Measurements from ENCODE around the gene BLMH. TPM values are rescaled to one million over a fixed set of nuclear protein-coding genes. Genes with fewer than 3 reads are reported as not detected.

Gene BLMH
- total and polyA plus RNA-seq, 9 of the 15 experiments (the other 6 are each of a cell fraction or from before 2014, with no cell fraction given), result 26.0 to 118 (median 67.3) TPM

DNA sequence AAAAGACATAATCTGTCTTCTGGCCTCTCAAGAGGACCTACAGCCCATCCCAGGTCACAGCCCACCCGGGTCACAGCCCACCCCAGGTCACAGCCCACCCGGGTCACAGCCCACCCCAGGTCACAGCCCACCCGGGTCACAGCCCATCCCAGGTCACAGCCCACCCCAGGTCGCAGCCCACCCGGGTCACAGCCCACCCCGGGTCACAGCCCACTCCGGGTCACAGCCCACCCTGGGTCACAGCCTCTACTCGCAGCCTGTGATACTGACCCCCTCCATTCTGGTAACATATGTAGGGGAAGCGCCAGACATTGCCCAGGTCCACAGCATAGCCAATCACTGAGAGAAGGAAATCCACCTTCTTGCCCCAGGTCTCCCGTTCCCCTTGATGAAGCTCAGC is 70.4 kb downstream of the BLMH start:
- H3K36me3 ChIP-seq (ENCODE audit: control insufficient read depth, insufficient read depth, low read length), result no peaks in the 10 kb centered on the region
- ChIA-PET POLR2A (no interaction called here), CTCF (ENCODE audit: low intra/inter-chr PET ratio) (no interaction called here)
- no peak overlapping the region for H3K27ac ChIP-seq (ENCODE audit: extremely low read depth, low read depth, low read length)
- H3K4me1 ChIP-seq (replicated peaks in 1 of 2; ENCODE audit: control insufficient read depth in 2 of 2, insufficient read depth in 2 of 2, low read length in 2 of 2), result peaks cover 14 to 16% of the 10 kb centered on the region in 2 experiments; a peak in 4 of 5 replicates
- H3K9ac ChIP-seq (ENCODE audit: insufficient read depth in 1 of 2, low read depth in 2 of 2, low read length in 2 of 2), result no peak overlapping the region
- H3K4me2 ChIP-seq (ENCODE audit: insufficient read depth, low read length), result no peak overlapping the region
- no peak overlapping the region for H3K4me3 ChIP-seq
- H3K79me2 ChIP-seq (ENCODE audit: control insufficient read depth, insufficient read depth, low read length), result no peaks in the 10 kb centered on the region
- no peaks in the 10 kb centered on the region for H4K20me1 ChIP-seq (replicated peaks; ENCODE audit: control insufficient read depth, insufficient read depth, low read length)
- no peaks in the 10 kb centered on the region for H3K9me1 ChIP-seq (ENCODE audit: control insufficient read depth, insufficient read depth, low read length)
- H3K27me3 ChIP-seq (ENCODE audit: control insufficient read depth in 2 of 2, insufficient read depth in 2 of 2, low read length in 2 of 2), result peaks cover 0 to 2% of the 10 kb centered on the region in 2 experiments; a peak in 1 of 5 replicates
- no peak overlapping the region for H2AFZ ChIP-seq (ENCODE audit: low read depth, low read length)
- ATAC-seq (no peak), DNase-seq (ENCODE audit: extremely low read depth in 1 of 4, low spot score in 3 of 4) (no peak), FAIRE-seq (no peak)
- no TSS peak for BruUV-seq (replicated peaks)
- intact Hi-C loops (cut with micrococcal nuclease), result no loop called here
- 63% methylated on average over 5 of the region's 10 CpGs for WGBS (ENCODE audit: insufficient coverage, low coverage, missing lambda C conversion rate)
- in situ Hi-C loops (cut with MboI), result no loop called here
- H3K9me3 ChIP-seq (replicated peaks; ENCODE audit: control insufficient read depth, insufficient read depth, low read depth, low read length), result no peaks in the 10 kb centered on the region
- TF ChIP-seq ZNF436 (CRISPR knock-in tag; IDR thresholded peaks at IDR 0.05) (no peak), KLF1 (tag; IDR thresholded peaks at IDR 0.05) (no peak), NUFIP1 (IDR thresholded peaks at IDR 0.05; ENCODE audit: partially characterized antibody) (no peak), NFXL1 (CRISPR knock-in tag; IDR thresholded peaks at IDR 0.05) (no peak), NFATC3 (IDR thresholded peaks at IDR 0.05) (no peak), SREBF2 (CRISPR knock-in tag; IDR thresholded peaks at IDR 0.05) (no peak), FOSL1 (tag; conservative IDR thresholded peaks at IDR 0.05) (no peak), PYGO2 (tag; IDR thresholded peaks at IDR 0.05) (no peak), MXI1 (IDR thresholded peaks at IDR 0.05; ENCODE audit: low read depth, low read length) (no peak), ZNF253 (CRISPR knock-in tag; conservative IDR thresholded peaks at IDR 0.05) (no peak), PRMT5 (CRISPR knock-in tag; IDR thresholded peaks at IDR 0.05) (no peak), TBP (optimal IDR thresholded peaks at IDR 0.05; ENCODE audit: low read depth, low read length) (no peak), ZSCAN32 (CRISPR knock-in tag; IDR thresholded peaks at IDR 0.05) (no peak)
- TF ChIP-seq, protein P1, sequence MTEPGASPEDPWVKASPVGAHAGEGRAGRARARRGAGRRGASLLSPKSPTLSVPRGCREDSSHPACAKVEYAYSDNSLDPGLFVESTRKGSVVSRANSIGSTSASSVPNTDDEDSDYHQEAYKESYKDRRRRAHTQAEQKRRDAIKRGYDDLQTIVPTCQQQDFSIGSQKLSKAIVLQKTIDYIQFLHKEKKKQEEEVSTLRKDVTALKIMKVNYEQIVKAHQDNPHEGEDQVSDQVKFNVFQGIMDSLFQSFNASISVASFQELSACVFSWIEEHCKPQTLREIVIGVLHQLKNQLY (CRISPR knock-in tag; conservative IDR thresholded peaks at IDR 0.05), result no peak
- TF ChIP-seq, protein P2, sequence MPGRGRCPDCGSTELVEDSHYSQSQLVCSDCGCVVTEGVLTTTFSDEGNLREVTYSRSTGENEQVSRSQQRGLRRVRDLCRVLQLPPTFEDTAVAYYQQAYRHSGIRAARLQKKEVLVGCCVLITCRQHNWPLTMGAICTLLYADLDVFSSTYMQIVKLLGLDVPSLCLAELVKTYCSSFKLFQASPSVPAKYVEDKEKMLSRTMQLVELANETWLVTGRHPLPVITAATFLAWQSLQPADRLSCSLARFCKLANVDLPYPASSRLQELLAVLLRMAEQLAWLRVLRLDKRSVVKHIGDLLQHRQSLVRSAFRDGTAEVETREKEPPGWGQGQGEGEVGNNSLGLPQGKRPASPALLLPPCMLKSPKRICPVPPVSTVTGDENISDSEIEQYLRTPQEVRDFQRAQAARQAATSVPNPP (IDR thresholded peaks at IDR 0.05; ENCODE audit: borderline replicate concordance, insufficient read depth, insufficient read length), result no peak
- TF ChIP-seq, protein P3, sequence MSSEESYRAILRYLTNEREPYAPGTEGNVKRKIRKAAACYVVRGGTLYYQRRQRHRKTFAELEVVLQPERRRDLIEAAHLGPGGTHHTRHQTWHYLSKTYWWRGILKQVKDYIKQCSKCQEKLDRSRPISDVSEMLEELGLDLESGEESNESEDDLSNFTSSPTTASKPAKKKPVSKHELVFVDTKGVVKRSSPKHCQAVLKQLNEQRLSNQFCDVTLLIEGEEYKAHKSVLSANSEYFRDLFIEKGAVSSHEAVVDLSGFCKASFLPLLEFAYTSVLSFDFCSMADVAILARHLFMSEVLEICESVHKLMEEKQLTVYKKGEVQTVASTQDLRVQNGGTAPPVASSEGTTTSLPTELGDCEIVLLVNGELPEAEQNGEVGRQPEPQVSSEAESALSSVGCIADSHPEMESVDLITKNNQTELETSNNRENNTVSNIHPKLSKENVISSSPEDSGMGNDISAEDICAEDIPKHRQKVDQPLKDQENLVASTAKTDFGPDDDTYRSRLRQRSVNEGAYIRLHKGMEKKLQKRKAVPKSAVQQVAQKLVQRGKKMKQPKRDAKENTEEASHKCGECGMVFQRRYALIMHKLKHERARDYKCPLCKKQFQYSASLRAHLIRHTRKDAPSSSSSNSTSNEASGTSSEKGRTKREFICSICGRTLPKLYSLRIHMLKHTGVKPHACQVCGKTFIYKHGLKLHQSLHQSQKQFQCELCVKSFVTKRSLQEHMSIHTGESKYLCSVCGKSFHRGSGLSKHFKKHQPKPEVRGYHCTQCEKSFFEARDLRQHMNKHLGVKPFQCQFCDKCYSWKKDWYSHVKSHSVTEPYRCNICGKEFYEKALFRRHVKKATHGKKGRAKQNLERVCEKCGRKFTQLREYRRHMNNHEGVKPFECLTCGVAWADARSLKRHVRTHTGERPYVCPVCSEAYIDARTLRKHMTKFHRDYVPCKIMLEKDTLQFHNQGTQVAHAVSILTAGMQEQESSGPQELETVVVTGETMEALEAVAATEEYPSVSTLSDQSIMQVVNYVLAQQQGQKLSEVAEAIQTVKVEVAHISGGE (CRISPR knock-in tag; IDR thresholded peaks at IDR 0.05), result no peak

All from K562 (cell line).